OCI-LY1 (cell line): ENCODE results near the gene GDF7.

Experiments
- H2AFZ ChIP-seq: fragments of 200-600 bp; sonication (generic), shearing (Covaris generic); 2 replicates; pipeline ENCODE4 v1.6.0; 2014; ENCODE audit warnings: antibody characterized with exemption, mild to moderate bottlenecking, low read length
- H3F3A ChIP-seq: fragments of 200-600 bp; sonication (generic), shearing (Covaris generic); 2 replicates; pipeline ENCODE4 v1.6.0; 2014; ENCODE audit warnings: mild to moderate bottlenecking, antibody characterized with exemption, low read length, moderate library complexity; ENCODE audit not compliant: insufficient read depth
- H3K27ac ChIP-seq: fragments of 200-600 bp; sonication (generic); 2 replicates; pipeline ENCODE4 v1.5.1; 2014; ENCODE audit warnings: low read length, mixed run types, mild to moderate bottlenecking, low read depth; ENCODE audit not compliant: poor library complexity, severe bottlenecking
- H3K27me3 ChIP-seq: fragments of 200-600 bp; sonication (generic); 2 replicates; pipeline ENCODE4 v1.6.0; 2014; ENCODE audit warnings: antibody characterized with exemption, mild to moderate bottlenecking, low read length, moderate library complexity; ENCODE audit not compliant: insufficient read depth
- H3K36me3 ChIP-seq: fragments of 200-600 bp; sonication (generic); 2 replicates; pipeline ENCODE4 v1.6.1; 2014; ENCODE audit warnings: mild to moderate bottlenecking, antibody characterized with exemption, low read length, moderate library complexity, mixed read lengths; ENCODE audit not compliant: insufficient read depth
- H3K4me1 ChIP-seq: fragments of 200-600 bp; sonication (generic); 2 replicates; pipeline ENCODE4 v1.5.1; 2014; ENCODE audit warnings: mild to moderate bottlenecking, low read length, moderate library complexity; ENCODE audit not compliant: insufficient read depth, severe bottlenecking
- H3K4me2 ChIP-seq: fragments of 200-600 bp; sonication (generic), shearing (Covaris generic); 2 replicates; pipeline ENCODE4 v1.6.1; 2014; ENCODE audit warnings: low read length
- H3K4me3 ChIP-seq: fragments of 200-600 bp; sonication (generic); 2 replicates; pipeline ENCODE4 v1.5.1; 2014; ENCODE audit warnings: low read length, low read depth, mild to moderate bottlenecking, mixed read lengths; ENCODE audit not compliant: poor library complexity, severe bottlenecking
- H3K79me2 ChIP-seq: fragments of 200-600 bp; shearing (Covaris generic); 2 replicates; pipeline ENCODE4 v1.6.1; 2016; ENCODE audit warnings: mixed run types, low read length, mixed read lengths; ENCODE audit not compliant: insufficient read depth
- H3K9ac ChIP-seq: fragments of 200-600 bp; sonication (generic), shearing (Covaris generic); 2 replicates; pipeline ENCODE4 v1.6.1; 2014; ENCODE audit warnings: mild to moderate bottlenecking, low read length, mixed read lengths
- H3K9me2 ChIP-seq: fragments of 200-600 bp; sonication (generic), shearing (Covaris generic); 2 replicates; pipeline ENCODE4 v1.6.1; 2014; ENCODE audit warnings: low read depth, mild to moderate bottlenecking, low read length, mixed read lengths
- H3K9me3 ChIP-seq: fragments of 200-600 bp; shearing (Covaris generic); 2 replicates; pipeline ENCODE4 v1.6.1; 2014; ENCODE audit warnings: low read length, mixed read lengths
- H4K20me1 ChIP-seq: fragments of 200-600 bp; sonication (generic), shearing (Covaris generic); 2 replicates; pipeline ENCODE4 v1.6.0; 2016; ENCODE audit warnings: mild to moderate bottlenecking, low read length; ENCODE audit not compliant: insufficient read depth
- EZH2 ChIP-seq: fragments of 200-600 bp; sonication (generic), shearing (Covaris generic); IDR thresholded peaks from 2 replicates; pipeline ENCODE4 v1.8.0; 2017; ENCODE audit warnings: borderline replicate concordance, mixed run types, mild to moderate bottlenecking, antibody characterized with exemption, low read length, moderate library complexity, mixed read lengths
- TF ChIP-seq, protein P1 (sequence below): fragments of 200-600 bp; sonication (generic), shearing (Covaris generic); IDR thresholded peaks from 2 replicates; pipeline ENCODE4 v1.5.1; 2017; ENCODE audit warnings: mild to moderate bottlenecking, antibody characterized with exemption, low read length, moderate library complexity, mixed read lengths

The GDF7 gene

DNA sequence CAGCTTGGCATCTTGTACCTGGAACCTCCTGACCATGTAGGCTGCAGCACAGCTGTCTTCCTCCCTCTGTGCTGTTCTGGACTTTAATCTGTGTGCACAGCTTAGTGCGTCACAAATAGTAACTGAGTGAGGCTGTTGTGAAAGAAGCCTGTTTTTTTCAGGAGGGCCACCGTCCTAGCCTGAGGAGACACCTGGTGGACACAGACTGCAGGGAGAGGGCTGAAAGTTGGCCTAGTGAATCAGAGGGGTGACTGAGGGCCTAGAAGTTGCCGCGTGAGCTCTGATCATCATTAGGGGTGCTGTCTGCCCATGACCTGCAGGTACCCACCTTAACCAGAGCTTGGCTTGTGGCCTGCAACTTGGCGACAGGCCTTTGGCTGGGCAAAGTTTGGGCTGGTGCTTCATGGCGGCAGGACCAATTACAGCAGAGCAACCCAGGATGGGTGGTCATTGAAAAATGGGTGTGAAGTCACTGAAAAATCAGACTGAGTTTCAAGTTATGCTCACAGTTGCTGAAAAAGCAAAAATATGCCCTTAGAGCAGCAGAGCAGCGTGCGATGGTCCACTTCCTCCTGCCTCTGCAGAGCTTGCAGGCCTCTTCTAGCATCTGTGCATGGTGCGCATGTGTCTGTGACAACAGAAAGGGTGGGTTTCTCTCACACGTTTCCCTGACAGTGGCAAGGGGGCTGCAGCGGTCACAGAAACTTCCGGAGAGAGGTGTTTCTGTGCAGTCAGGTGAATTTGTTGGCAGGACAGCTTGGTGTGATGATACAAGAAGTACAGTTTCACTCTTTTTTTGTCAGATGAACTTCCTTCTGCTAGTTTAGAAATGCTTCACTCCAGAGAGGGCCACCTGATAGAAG, 9.6 kb downstream of the GDF7 start:
- Histone ChIP-seq H3K4me3 (peak overlapping the region; percentile 14), H4K20me1 (no peaks in the 10 kb centered on the region), H3K9ac (peak overlapping the region; percentile 51; the same call in 1 of the 2 replicates), H3K4me1 (peaks cover 40% of the 10 kb centered on the region), H3K36me3 (no peaks in the 10 kb centered on the region), H3F3A (no peaks in the 10 kb centered on the region), H3K27me3 (no peaks in the 10 kb centered on the region), H3K27ac (peak overlapping the region; percentile 80), H2AFZ (no peak overlapping the region), H3K9me3 (no peaks in the 10 kb centered on the region), H3K4me2 (peak overlapping the region; percentile 45; the same call in 1 of the 2 replicates), H3K9me2 (no peaks in the 10 kb centered on the region), H3K79me2 (no peaks in the 10 kb centered on the region)
- TF ChIP-seq, protein P1, sequence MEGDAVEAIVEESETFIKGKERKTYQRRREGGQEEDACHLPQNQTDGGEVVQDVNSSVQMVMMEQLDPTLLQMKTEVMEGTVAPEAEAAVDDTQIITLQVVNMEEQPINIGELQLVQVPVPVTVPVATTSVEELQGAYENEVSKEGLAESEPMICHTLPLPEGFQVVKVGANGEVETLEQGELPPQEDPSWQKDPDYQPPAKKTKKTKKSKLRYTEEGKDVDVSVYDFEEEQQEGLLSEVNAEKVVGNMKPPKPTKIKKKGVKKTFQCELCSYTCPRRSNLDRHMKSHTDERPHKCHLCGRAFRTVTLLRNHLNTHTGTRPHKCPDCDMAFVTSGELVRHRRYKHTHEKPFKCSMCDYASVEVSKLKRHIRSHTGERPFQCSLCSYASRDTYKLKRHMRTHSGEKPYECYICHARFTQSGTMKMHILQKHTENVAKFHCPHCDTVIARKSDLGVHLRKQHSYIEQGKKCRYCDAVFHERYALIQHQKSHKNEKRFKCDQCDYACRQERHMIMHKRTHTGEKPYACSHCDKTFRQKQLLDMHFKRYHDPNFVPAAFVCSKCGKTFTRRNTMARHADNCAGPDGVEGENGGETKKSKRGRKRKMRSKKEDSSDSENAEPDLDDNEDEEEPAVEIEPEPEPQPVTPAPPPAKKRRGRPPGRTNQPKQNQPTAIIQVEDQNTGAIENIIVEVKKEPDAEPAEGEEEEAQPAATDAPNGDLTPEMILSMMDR: peak; percentile 21; the same call in 1 of the 2 replicates
- no peak for TF ChIP-seq EZH2

DNA sequence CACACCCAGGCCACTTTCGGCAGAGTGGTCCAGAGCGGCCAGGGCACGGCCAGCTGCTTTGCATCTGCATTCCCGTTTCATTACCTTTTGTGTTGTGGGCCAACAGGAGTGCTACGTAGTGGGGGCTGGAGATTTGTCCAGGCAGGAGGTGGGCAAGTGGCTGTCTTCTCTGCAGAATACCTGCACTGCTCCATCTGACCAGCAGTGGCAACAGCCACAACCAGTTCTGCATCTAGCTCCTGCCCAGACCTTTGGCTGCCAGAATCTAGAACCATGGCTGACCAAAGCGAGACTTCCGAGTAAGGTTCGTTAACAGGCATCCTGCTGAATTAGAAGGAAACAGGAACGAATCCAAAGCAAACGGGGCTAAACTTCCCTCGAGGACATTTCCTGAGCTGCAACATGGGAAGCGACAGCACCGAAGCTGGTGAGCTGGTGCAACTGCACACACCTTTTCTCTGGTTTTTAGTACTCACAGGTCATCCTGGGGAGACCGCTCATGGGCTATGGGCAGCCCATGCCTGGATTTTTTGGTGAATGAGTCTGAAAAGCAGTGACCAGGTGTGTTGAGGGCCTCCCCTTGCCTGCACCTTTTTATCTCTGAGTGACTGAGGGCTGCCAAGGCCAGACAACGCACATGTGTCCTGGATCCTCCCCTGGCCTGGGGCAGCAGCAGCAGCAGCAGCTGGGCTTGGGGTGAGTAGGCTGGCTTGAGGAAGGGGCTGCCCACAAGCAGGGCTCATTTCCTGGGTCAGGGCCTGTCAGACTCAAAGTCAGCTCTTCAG, 10.5 kb downstream of the GDF7 start:
- peak overlapping the region; percentile 80 for H3K27ac ChIP-seq
- H3K4me1 ChIP-seq: peaks cover 34% of the 10 kb centered on the region
- peak overlapping the region; percentile 14 for H3K4me3 ChIP-seq
- H3K9me2 ChIP-seq: no peaks in the 10 kb centered on the region
- no peaks in the 10 kb centered on the region for H3K9me3 ChIP-seq
- no peak overlapping the region for H2AFZ ChIP-seq
- no peak for TF ChIP-seq EZH2
- TF ChIP-seq, protein P1: peak; percentile 77; the same call in 1 of the 2 replicates
- H4K20me1 ChIP-seq: no peaks in the 10 kb centered on the region
- H3K36me3 ChIP-seq: no peaks in the 10 kb centered on the region
- peak overlapping the region; percentile 45 for H3K4me2 ChIP-seq
- no peaks in the 10 kb centered on the region for H3K79me2 ChIP-seq
- H3F3A ChIP-seq: no peaks in the 10 kb centered on the region
- peak overlapping the region; percentile 38; the same call in 1 of the 2 replicates for H3K9ac ChIP-seq
- H3K27me3 ChIP-seq: no peaks in the 10 kb centered on the region

GRCh38 chr2:20678086-20678395, 11.1 kb downstream of the GDF7 start:
- H3K4me3 ChIP-seq: no peak overlapping the region
- no peak overlapping the region for H2AFZ ChIP-seq
- H3K36me3 ChIP-seq: 0 out of 2 replicates have a peak, but pooled peaks cover 2% of the 10 kb centered on the region
- H3K27me3 ChIP-seq: no peaks in the 10 kb centered on the region
- H3K79me2 ChIP-seq: no peaks in the 10 kb centered on the region
- H3K27ac ChIP-seq: peak overlapping the region; percentile 80
- H3K4me1 ChIP-seq: peaks cover 33% of the 10 kb centered on the region
- peak overlapping the region; percentile 2; the same call in 1 of the 2 replicates for H3K9ac ChIP-seq
- H3K4me2 ChIP-seq: peak overlapping the region; percentile 45; the same call in 1 of the 2 replicates
- TF ChIP-seq, protein P1: no peak
- no peak for TF ChIP-seq EZH2
- no peaks in the 10 kb centered on the region for H3F3A ChIP-seq
- no peaks in the 10 kb centered on the region for H4K20me1 ChIP-seq
- H3K9me2 ChIP-seq: no peaks in the 10 kb centered on the region
- no peaks in the 10 kb centered on the region for H3K9me3 ChIP-seq
